Activated T-cell treated with anti-CD3 and anti-CD28 coated beads, Interleukin-2, amount 50 U/mL, for 48 hours (primary cell): ENCODE measurements around the gene ATP9A.

Experiments used
- DNase-seq, 2 experiments: peaks; one replicate each; pipeline ENCODE4 v3.0.0-alpha.2; 2020

Gene ATP9A

GRCh38 chr20:51625105-51625504 lies 143.1 kb downstream of the ATP9A start:
- DNase-seq, result no peak

- peak; percentile 83 to 85 for DNase-seq
Measured at GRCh38 chr20:51624157-51624731, 143.9 kb downstream of the ATP9A start.

GRCh38 chr20:51623255-51623654 lies 144.9 kb downstream of the ATP9A start:
- no peak for DNase-seq

GRCh38 chr20:51622004-51622874 lies 146.0 kb downstream of the ATP9A start:
- DNase-seq, result no peak

- DNase-seq, result no peak
Measured at GRCh38 chr20:51620432-51620831, 147.8 kb downstream of the ATP9A start.

GRCh38 chr20:51616060-51616459 lies 152.1 kb downstream of the ATP9A start:
- DNase-seq, result no peak

- DNase-seq, result no peak
Measured at GRCh38 chr20:51614687-51615086, 153.5 kb downstream of the ATP9A start.

GRCh38 chr20:51613580-51613979 lies 154.6 kb downstream of the ATP9A start:
- no peak for DNase-seq

- no peak for DNase-seq
Measured at GRCh38 chr20:51612896-51613295, 155.3 kb downstream of the ATP9A start.

- no peak for DNase-seq
Measured at GRCh38 chr20:51611625-51611890, 156.6 kb downstream of the ATP9A start.

- no peak for DNase-seq
Measured at GRCh38 chr20:51610761-51611624, 157.2 kb downstream of the ATP9A start.

GRCh38 chr20:51610111-51610510 lies 158.1 kb downstream of the ATP9A start:
- DNase-seq, result no peak

- peak in 1 of 2 experiments; percentile 43 for DNase-seq
Measured at GRCh38 chr20:51609251-51609650, 158.9 kb downstream of the ATP9A start.

- no peak for DNase-seq
Measured at GRCh38 chr20:51608061-51608460, 160.1 kb downstream of the ATP9A start.

GRCh38 chr20:51607170-51607569 lies 161.0 kb downstream of the ATP9A start:
- DNase-seq, result no peak

- DNase-seq, result no peak
Measured at GRCh38 chr20:51604851-51605250, 163.3 kb downstream of the ATP9A start.

GRCh38 chr20:51602131-51602530 lies 166.1 kb downstream of the ATP9A start:
- DNase-seq, result no peak

GRCh38 chr20:51600950-51601349 lies 167.2 kb downstream of the ATP9A start:
- DNase-seq, result no peak

GRCh38 chr20:51600016-51600420 lies 168.2 kb downstream of the ATP9A start:
- no peak for DNase-seq

- DNase-seq, result no peak
Measured at GRCh38 chr20:51598556-51598955, 169.6 kb downstream of the ATP9A start.

GRCh38 chr20:51597389-51598231 lies 170.6 kb downstream of the ATP9A start:
- DNase-seq, result no peak

- DNase-seq, result no peak
Measured at GRCh38 chr20:51596668-51597388, 171.4 kb downstream of the ATP9A start.
